Measurements from ENCODE around the gene GRSF1. TPM values are rescaled to one million over a fixed set of nuclear protein-coding genes. Genes with fewer than 3 reads are reported as not detected.

The GRSF1 gene
- total and polyA plus RNA-seq, 2 of the 13 experiments (the other 11 are each of a cell fraction or from before 2014, with no cell fraction given) = 66.5 to 103 TPM

GRCh38 chr4:70788733-70789132 lies 51.0 kb downstream of the GRSF1 start:
- ATAC-seq (no peak), DNase-seq (ENCODE audit: low spot score) (no peak), FAIRE-seq (no peak)
- CTCF ChIA-PET (ENCODE audit: low intra/inter-chr PET ratio, low total read pairs) = no interaction called here
- H3K36me3 ChIP-seq (replicated peaks in 1 of 2; ENCODE audit: control insufficient read depth in 1 of 2, insufficient read depth in 2 of 2, low read length in 2 of 2) = peaks cover 2 to 4% of the 10 kb centered on the region in 2 experiments; a peak in 3 of 5 replicates
- H3K27me3 ChIP-seq (ENCODE audit: control insufficient read depth in 1 of 2, insufficient read depth in 2 of 2, low read length in 2 of 2) = no peaks in the 10 kb centered on the region
- H3K4me1 ChIP-seq (ENCODE audit: insufficient read depth, low read length) = no peaks in the 10 kb centered on the region
- no peak overlapping the region for H3K27ac ChIP-seq (ENCODE audit: extremely low read length, insufficient read depth, low read length)
- no peaks in the 10 kb centered on the region for H4K20me1 ChIP-seq (ENCODE audit: insufficient read depth, low read length)
- POLR2A ChIA-PET = no interaction called here
- H3K4me2 ChIP-seq (ENCODE audit: low read depth, low read length) = no peak overlapping the region
- no peak overlapping the region for H3K9ac ChIP-seq (ENCODE audit: insufficient read depth, low read depth, low read length)
- H3K4me3 ChIP-seq (replicated peaks in 1 of 3; ENCODE audit: insufficient read depth in 1 of 3, low read depth in 2 of 3, low read length in 3 of 3) = no peak overlapping the region
- no peak for TF ChIP-seq ZNF616 (CRISPR knock-in tag; IDR thresholded peaks at IDR 0.05; ENCODE audit: low read depth)
- TF ChIP-seq ZNF878 (CRISPR knock-in tag; IDR thresholded peaks at IDR 0.05) = no peak
- no peak for TF ChIP-seq ZNF788 (CRISPR knock-in tag; IDR thresholded peaks at IDR 0.05; ENCODE audit: borderline replicate concordance)
- TF ChIP-seq HNRNPUL1 (IDR thresholded peaks at IDR 0.05; ENCODE audit: low read depth, low read length) = no peak
- no peak for TF ChIP-seq HOXA3 (CRISPR knock-in tag; IDR thresholded peaks at IDR 0.05)
- no peak for TF ChIP-seq ZNF607 (CRISPR knock-in tag; IDR thresholded peaks at IDR 0.05; ENCODE audit: borderline replicate concordance)
- no peak for TF ChIP-seq WIZ (CRISPR knock-in tag; IDR thresholded peaks at IDR 0.05)
- no peak for TF ChIP-seq GZF1 (CRISPR knock-in tag; IDR thresholded peaks at IDR 0.05)
- TF ChIP-seq TBL1XR1 (IDR thresholded peaks at IDR 0.05; ENCODE audit: borderline replicate concordance, low read length, partially characterized antibody) = no peak
- TF ChIP-seq ZNF670 (CRISPR knock-in tag; IDR thresholded peaks at IDR 0.05; ENCODE audit: borderline replicate concordance) = no peak
- no peak overlapping the region for H2AFZ ChIP-seq (ENCODE audit: low read length)
- no TSS peak for BruUV-seq (replicated peaks)
- WGBS (ENCODE audit: low lambda C conversion rate) = 100% methylated on average over 1 of the region's 1 CpG
- in situ Hi-C loops (cut with HindIII; ENCODE audit: extremely low pct_ligation_motif_present, low pct_unique_long_range_greater_than_20kb) = no loop called here
- intact Hi-C loops (cut with micrococcal nuclease; ENCODE audit: unreplicated experiment) = no loop called here
- H3K79me2 ChIP-seq (ENCODE audit: insufficient read depth, low read length) = no peaks in the 10 kb centered on the region
- no peaks in the 10 kb centered on the region for H3K9me3 ChIP-seq (ENCODE audit: low read length)

GRCh38 chr4:70787496-70787895 lies 52.2 kb downstream of the GRSF1 start:
- Histone ChIP-seq H3K9ac (ENCODE audit: insufficient read depth, low read depth, low read length) (no peak overlapping the region), H3K4me3 (replicated peaks in 1 of 3; ENCODE audit: insufficient read depth in 1 of 3, low read depth in 2 of 3, low read length in 3 of 3) (no peak overlapping the region), H3K4me2 (ENCODE audit: low read depth, low read length) (no peak overlapping the region), H2AFZ (ENCODE audit: low read length) (no peak overlapping the region), H3K4me1 (ENCODE audit: insufficient read depth, low read length) (no peaks in the 10 kb centered on the region), H3K79me2 (ENCODE audit: insufficient read depth, low read length) (no peaks in the 10 kb centered on the region), H3K36me3 (replicated peaks in 1 of 2; ENCODE audit: control insufficient read depth in 1 of 2, insufficient read depth in 2 of 2, low read length in 2 of 2) (peaks cover 2 to 4% of the 10 kb centered on the region in 2 experiments; a peak in 3 of 5 replicates), H3K27me3 (ENCODE audit: control insufficient read depth in 1 of 2, insufficient read depth in 2 of 2, low read length in 2 of 2) (no peaks in the 10 kb centered on the region), H3K27ac (ENCODE audit: extremely low read length, insufficient read depth, low read length) (no peak overlapping the region), H4K20me1 (ENCODE audit: insufficient read depth, low read length) (no peaks in the 10 kb centered on the region), H3K9me3 (ENCODE audit: low read length) (no peaks in the 10 kb centered on the region)
- no peak for DNase-seq (ENCODE audit: low spot score)
- intact Hi-C loops (cut with micrococcal nuclease; ENCODE audit: unreplicated experiment) (no loop called here), in situ Hi-C loops (cut with HindIII; ENCODE audit: extremely low pct_ligation_motif_present, low pct_unique_long_range_greater_than_20kb) (no loop called here)
- CTCF ChIA-PET (ENCODE audit: low intra/inter-chr PET ratio, low total read pairs) = no interaction called here
- FAIRE-seq = no peak
- ATAC-seq = no peak
- 98% methylated on average over 5 of the region's 5 CpGs for WGBS (ENCODE audit: low lambda C conversion rate)
- POLR2A ChIA-PET = no interaction called here
- BruUV-seq (replicated peaks) = no TSS peak
- TF ChIP-seq MAFK (conservative IDR thresholded peaks at IDR 0.05 in 1 of 2, IDR thresholded peaks at IDR 0.05 in 1 of 2; ENCODE audit: low read length in 2 of 2) (peak; percentile 48 to 82), AHDC1 (CRISPR knock-in tag; IDR thresholded peaks at IDR 0.05; ENCODE audit: borderline replicate concordance) (no peak), MAFF (IDR thresholded peaks at IDR 0.05; ENCODE audit: low read depth, low read length) (peak; percentile 70; the same call in 1 of the 2 replicates)
